NCI-H510A (cell line): Measurements from ENCODE around the gene SH3RF3.
"Not testable (repeated sequence)": the region's sequence is repeated elsewhere in the genome, so short reads cannot be mapped to it uniquely, and the experiment has no call there.

Source experiments
- DNase-seq: peaks from one replicate; lab custom pipeline; 2025; lab: John Stamatoyannopoulos, UW

SH3RF3 gene

GRCh38 chr2:109527846-109528705 is 399.1 kb downstream of the SH3RF3 start:
- DNase-seq: no peak

GRCh38 chr2:109528811-109529501 is 400.0 kb downstream of the SH3RF3 start:
- no peak for DNase-seq

- no peak for DNase-seq
Measured at GRCh38 chr2:109529532-109530449, 400.8 kb downstream of the SH3RF3 start.

GRCh38 chr2:109530712-109531111 is 401.7 kb downstream of the SH3RF3 start:
- DNase-seq: no peak

- DNase-seq: no peak
Measured at GRCh38 chr2:109531221-109531620, 402.2 kb downstream of the SH3RF3 start.

- DNase-seq: no peak
Measured at GRCh38 chr2:109531896-109532727, 403.1 kb downstream of the SH3RF3 start.

GRCh38 chr2:109532728-109533076 is 403.7 kb downstream of the SH3RF3 start:
- DNase-seq: no peak

- DNase-seq: no peak
Measured at GRCh38 chr2:109533823-109534222, 404.8 kb downstream of the SH3RF3 start.

- no peak for DNase-seq
Measured at GRCh38 chr2:109535217-109535946, 406.4 kb downstream of the SH3RF3 start.

- not testable (repeated sequence) for DNase-seq
Measured at GRCh38 chr2:109536556-109536955, 407.6 kb downstream of the SH3RF3 start.

- no peak for DNase-seq
Measured at GRCh38 chr2:109537565-109538222, 408.7 kb downstream of the SH3RF3 start.

GRCh38 chr2:109538546-109538945 is 409.5 kb downstream of the SH3RF3 start:
- no peak for DNase-seq

GRCh38 chr2:109542384-109542783 is 413.4 kb downstream of the SH3RF3 start:
- peak; percentile 31 for DNase-seq

- peak; percentile 15 for DNase-seq
Measured at GRCh38 chr2:109545828-109546713, 417.1 kb downstream of the SH3RF3 start.

GRCh38 chr2:109547280-109547679 is 418.3 kb downstream of the SH3RF3 start:
- DNase-seq: no peak

- DNase-seq: no peak
Measured at GRCh38 chr2:109549016-109549590, 420.1 kb downstream of the SH3RF3 start.
